Activated naive CD4-positive, alpha-beta T cell treated with anti-CD3 and anti-CD28 coated beads for 36 hours (primary cell): ENCODE results near the gene RAP1GDS1. TPM values are rescaled to one million over a fixed set of nuclear protein-coding genes. Genes with fewer than 3 reads are reported as not detected.
"Not testable (repeated sequence)": the region's sequence is repeated elsewhere in the genome, so short reads cannot be mapped to it uniquely, and the experiment has no call there.

Experiments used
- CTCF ChIA-PET: fragments of 350-600 bp; sonication (Branson Sonifier 250); formaldehyde crosslinking; loops from one replicate; lab custom pipeline; 2021; ENCODE audit warnings: antibody characterized with exemption; lab: Charles Lee
- DNase-seq: peaks from one replicate; pipeline ENCODE4 v3.0.0-alpha.2; 2020
- H3K27ac Mint-ChIP-seq: one replicate; pipeline ENCODE4 v1.8.0; 2021; ENCODE audit warnings: mild to moderate bottlenecking, mixed read lengths
- H3K27me3 Mint-ChIP-seq: one replicate; pipeline ENCODE4 v1.8.0; 2021; ENCODE audit warnings: low read depth, mixed read lengths
- H3K36me3 Mint-ChIP-seq: one replicate; pipeline ENCODE4 v1.8.0; 2021; ENCODE audit warnings: low read depth, mixed read lengths
- H3K4me1 Mint-ChIP-seq: one replicate; pipeline ENCODE4 v1.8.0; 2021; ENCODE audit warnings: low read depth, mixed read lengths
- H3K4me3 Mint-ChIP-seq: one replicate; pipeline ENCODE4 v1.8.0; 2021; ENCODE audit warnings: mild to moderate bottlenecking, moderate library complexity, mixed read lengths
- H3K9me3 Mint-ChIP-seq: one replicate; pipeline ENCODE4 v1.8.0; 2021; ENCODE audit warnings: mixed read lengths
- intact Hi-C: fragments of 100-400 bp; cut with micrococcal nuclease; formaldehyde crosslinking; loops from one replicate; pipeline ENCODE4 v1.15.1; 2023
- total RNA-seq, 2 experiments: library from RNA; stranded (reverse); gene quantifications; one replicate each; pipeline ENCODE4 v1.2.3, GENCODE V29; 2021

Gene RAP1GDS1
- total RNA-seq, 2 experiments from 2014 or later = 36.7 to 40.9 TPM

DNA sequence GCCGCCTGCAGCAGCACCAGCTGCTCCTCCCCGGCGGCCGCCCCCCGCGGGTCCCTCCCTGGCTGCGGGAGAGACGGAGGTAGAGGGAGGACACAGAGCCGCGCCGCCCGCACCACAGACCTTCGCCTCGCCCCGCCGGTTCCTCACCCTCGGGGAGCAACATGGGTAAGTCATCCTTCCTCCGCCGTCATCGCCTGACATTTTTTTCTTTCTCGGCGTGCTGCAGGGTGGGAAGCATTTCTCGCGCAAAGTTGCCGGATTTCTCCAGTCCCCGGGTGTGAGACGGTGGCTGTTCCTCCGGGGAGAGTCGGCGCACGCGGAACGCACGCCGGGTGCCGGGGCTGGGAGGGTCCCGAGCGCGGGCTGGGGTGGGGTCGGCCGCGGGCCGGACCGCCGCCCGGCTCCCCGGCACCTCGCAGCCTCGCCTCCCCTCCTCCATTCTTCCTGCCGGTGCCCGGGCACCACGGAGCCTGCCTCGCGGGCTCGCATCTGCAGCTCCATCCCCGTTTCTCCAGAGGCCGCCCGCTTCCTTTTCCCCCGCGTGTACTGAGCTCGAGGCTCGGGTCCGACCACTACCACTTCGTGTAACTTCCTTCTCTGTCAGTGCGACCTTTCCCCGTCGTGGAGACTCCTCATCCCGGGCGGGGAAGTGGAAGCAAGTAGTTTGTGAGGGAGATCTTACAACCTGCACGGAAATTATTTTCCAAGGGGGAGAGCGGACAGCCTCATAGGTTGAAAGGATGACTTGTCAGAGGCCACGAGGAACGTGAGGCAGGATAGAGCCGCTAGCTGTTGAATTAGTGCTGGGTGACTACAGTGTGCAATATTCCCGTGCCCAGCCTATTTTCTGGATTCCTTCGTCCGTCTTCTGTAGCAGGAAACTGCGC lies 464 bp downstream of the RAP1GDS1 start:
- no peaks in the 10 kb centered on the region for H3K27me3 Mint-ChIP-seq
- H3K36me3 Mint-ChIP-seq = peaks cover 1% of the 10 kb centered on the region
- H3K4me1 Mint-ChIP-seq = peaks cover 43% of the 10 kb centered on the region
- CTCF ChIA-PET = interaction anchor here (0.6 to 1.3 kb wide), 2 partner anchors 27 to 120 kb away, joined by 3 read pairs; no protein-coding TSS in a partner anchor
- H3K27ac Mint-ChIP-seq = peak overlapping the region; percentile 86
- H3K9me3 Mint-ChIP-seq = no peaks in the 10 kb centered on the region
- H3K4me3 Mint-ChIP-seq = peak overlapping the region; percentile 98
- intact Hi-C loops = loop anchor here (1.0 to 10.0 kb wide), 15 partner anchors 26 to 1686 kb away; partner anchors contain the start of genes ADH5, DNAJB14, METAP1 and STPG2
- DNase-seq = peak; percentile 73

DNA sequence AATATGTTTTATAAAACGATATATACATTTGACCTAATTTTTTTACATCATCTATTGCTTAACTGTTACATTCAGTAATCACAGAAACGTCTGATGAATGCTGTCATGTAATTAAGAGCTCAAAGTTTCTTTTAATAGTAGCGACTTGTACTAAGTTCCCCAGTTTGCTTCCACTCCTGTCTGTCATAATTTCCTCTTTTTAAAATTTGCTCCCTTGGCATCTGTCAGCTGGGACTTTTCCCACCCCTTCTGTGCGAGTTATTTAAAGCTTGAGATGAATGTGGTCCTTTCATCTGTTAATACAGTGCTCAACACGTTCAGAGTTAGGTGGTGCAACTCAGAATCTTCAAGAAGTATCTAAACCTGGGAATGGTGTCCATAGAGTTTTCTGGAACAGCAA lies 1.2 kb downstream of the RAP1GDS1 start:
- DNase-seq = peak; percentile 19
- intact Hi-C loops = loop anchor here (1.0 to 10.0 kb wide), 7 partner anchors 25 to 1685 kb away; partner anchors contain the start of genes DNAJB14, METAP1 and TRMT10A
- H3K9me3 Mint-ChIP-seq = peaks cover 2% of the 10 kb centered on the region
- H3K36me3 Mint-ChIP-seq = peaks cover 6% of the 10 kb centered on the region
- H3K27ac Mint-ChIP-seq = peak overlapping the region; percentile 86
- no peaks in the 10 kb centered on the region for H3K27me3 Mint-ChIP-seq
- H3K4me1 Mint-ChIP-seq = peaks cover 44% of the 10 kb centered on the region
- CTCF ChIA-PET = interaction anchor here (1.3 kb wide), 1 partner anchor 120 kb away, joined by 3 read pairs; no protein-coding TSS in a partner anchor
- peak overlapping the region; percentile 98 for H3K4me3 Mint-ChIP-seq

DNA sequence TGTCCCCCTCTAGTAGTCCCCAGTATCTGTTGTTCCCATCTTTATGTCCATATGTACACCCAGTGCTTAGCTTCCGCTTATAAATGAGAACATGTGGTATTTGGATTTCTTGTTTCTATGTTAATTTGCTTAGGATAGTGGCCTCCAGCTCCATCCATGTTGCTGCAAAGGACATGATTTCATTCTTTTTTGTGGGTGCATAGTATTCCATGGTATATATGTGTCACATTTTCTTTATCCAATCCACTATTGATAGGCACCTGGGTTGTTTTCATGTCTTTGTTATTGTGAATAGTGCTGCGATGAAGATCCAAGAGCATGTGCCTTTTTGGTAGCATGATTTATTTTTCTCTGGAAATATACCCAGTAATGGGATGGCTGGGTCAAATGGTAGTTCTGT lies 6.3 kb downstream of the RAP1GDS1 start:
- intact Hi-C loops = loop anchor here (10.0 kb wide), 1 partner anchor 787 kb away; no protein-coding TSS in a partner anchor
- H3K4me3 Mint-ChIP-seq = no peak overlapping the region
- peaks cover 29% of the 10 kb centered on the region for H3K36me3 Mint-ChIP-seq
- CTCF ChIA-PET = no interaction called here
- H3K4me1 Mint-ChIP-seq = peaks cover 41% of the 10 kb centered on the region
- DNase-seq = no peak
- H3K27me3 Mint-ChIP-seq = no peaks in the 10 kb centered on the region
- H3K27ac Mint-ChIP-seq = no peak overlapping the region
- peaks cover 9% of the 10 kb centered on the region for H3K9me3 Mint-ChIP-seq

DNA sequence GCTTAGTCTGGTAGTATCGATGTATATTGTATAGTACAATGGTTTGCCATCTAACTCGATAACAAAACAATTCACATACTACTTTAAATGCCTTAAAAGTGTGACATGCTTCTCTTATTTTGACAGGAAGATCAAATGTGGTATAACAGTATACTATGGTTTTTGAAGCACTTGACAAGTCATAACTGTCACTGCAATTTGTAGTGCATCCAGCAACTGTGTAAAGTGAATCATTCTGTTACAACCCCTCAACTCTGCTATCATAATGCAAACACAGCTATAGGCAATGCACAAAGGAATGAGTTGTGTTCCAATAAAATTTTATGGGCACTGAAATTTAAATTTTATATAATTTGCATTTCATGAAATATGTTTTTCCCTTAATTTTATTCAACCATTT lies 14.0 kb downstream of the RAP1GDS1 start:
- Mint-ChIP-seq H3K36me3 (peaks cover 27% of the 10 kb centered on the region), H3K27ac (no peak overlapping the region), H3K9me3 (peaks cover 13% of the 10 kb centered on the region), H3K4me3 (no peak overlapping the region), H3K4me1 (peaks cover 12% of the 10 kb centered on the region), H3K27me3 (no peaks in the 10 kb centered on the region)
- CTCF ChIA-PET = no interaction called here
- no peak for DNase-seq
- intact Hi-C loops = no loop called here

DNA sequence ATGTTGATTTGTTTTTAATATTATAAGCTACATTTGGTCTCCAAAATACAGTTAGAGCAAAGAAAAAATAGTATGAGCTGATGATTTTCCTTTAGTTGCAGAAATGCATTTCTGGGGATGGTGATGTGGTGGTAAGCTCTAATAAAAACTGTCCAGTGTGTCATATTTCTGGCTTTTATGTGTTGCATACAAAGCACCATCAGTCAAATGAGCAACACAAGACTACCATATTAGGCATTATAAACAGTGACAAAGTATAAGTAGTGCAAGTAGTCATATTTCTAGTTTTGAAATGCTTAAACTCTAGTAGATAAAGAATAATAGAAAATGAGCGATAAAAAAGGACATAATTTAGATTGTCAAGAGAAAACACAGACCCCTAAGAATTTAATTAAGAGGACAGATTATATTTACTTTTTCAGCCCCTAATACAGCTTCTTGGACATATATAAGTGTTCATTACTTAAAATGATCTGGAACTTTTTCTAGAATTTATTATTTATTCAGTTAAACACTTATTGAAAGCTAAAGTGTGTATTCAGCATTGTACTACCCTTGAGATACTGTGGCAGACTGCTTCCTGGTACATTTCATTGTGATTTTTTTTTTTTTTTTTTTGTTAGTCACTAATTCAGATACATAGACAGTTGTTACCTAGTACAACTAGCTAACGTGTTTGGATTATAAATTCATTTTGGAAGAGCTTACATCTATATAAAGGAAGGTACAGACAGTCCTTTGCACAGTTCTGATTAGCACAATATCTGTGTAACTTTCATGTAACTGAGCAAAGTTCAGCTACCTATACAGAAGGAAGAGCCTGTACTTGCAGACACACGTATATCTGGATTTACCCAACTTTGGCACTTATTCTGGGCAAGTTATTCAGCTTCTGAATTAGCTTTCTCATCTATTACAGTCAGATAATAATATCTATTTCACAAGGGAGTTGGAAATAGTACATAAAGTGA lies 22.3 kb downstream of the RAP1GDS1 start:
- peaks cover 34% of the 10 kb centered on the region for H3K4me1 Mint-ChIP-seq
- intact Hi-C loops = no loop called here
- DNase-seq = no peak
- CTCF ChIA-PET = interaction anchor here (1.5 kb wide), 1 partner anchor 14 kb away, joined by 7 read pairs; no protein-coding TSS in a partner anchor
- peaks cover 8% of the 10 kb centered on the region for H3K9me3 Mint-ChIP-seq
- no peak overlapping the region for H3K4me3 Mint-ChIP-seq
- H3K27ac Mint-ChIP-seq = no peak overlapping the region
- no peaks in the 10 kb centered on the region for H3K27me3 Mint-ChIP-seq
- H3K36me3 Mint-ChIP-seq = peaks cover 6% of the 10 kb centered on the region

DNA sequence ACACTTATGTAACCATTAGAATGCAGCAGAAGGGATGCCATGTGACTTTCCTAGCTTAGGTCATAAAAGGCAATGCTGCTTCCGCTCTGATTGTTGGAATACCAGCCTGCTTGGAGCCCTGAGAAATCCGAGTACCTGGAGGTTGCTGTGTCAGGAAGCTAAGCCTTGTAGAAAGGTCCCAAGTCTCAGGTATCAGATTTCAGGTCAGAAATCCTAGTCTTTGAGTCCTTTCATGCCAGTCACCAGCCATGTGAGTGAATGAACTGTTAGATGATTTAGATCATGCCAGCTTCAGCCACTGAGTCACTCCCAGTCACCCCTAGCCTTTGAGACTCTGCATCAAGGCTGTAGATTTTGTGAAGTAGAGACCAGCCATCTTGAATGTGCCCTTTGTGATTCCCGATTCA lies 23.5 kb downstream of the RAP1GDS1 start:
- no peaks in the 10 kb centered on the region for H3K27me3 Mint-ChIP-seq
- H3K9me3 Mint-ChIP-seq = peaks cover 7% of the 10 kb centered on the region
- no peak overlapping the region for H3K4me3 Mint-ChIP-seq
- no peak for DNase-seq
- intact Hi-C loops = no loop called here
- CTCF ChIA-PET = no interaction called here
- H3K27ac Mint-ChIP-seq = no peak overlapping the region
- H3K36me3 Mint-ChIP-seq = peaks cover 6% of the 10 kb centered on the region
- peaks cover 43% of the 10 kb centered on the region for H3K4me1 Mint-ChIP-seq

DNA sequence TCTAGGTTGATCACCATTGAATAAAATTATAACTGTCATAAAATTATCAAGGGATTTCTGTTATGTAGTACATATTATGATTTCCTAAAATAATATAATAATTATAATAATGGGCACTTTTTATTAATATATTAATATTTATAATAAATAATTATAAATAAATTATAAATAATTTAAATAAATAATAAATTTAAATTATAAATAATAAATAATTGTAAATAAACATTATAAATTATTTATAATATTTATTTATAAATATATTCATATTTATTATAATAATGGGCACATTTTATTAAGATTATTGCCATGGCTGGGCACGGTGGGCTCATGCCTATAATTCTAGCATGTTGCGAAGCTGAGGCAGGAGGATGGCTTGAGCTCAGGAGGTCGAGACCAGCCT lies 24.5 kb downstream of the RAP1GDS1 start:
- CTCF ChIA-PET = no interaction called here
- Mint-ChIP-seq H3K27ac (no peak overlapping the region), H3K4me1 (peaks cover 53% of the 10 kb centered on the region), H3K4me3 (no peak overlapping the region), H3K27me3 (no peaks in the 10 kb centered on the region), H3K36me3 (peaks cover 3% of the 10 kb centered on the region), H3K9me3 (peaks cover 4% of the 10 kb centered on the region)
- intact Hi-C loops = no loop called here
- no peak for DNase-seq

DNA sequence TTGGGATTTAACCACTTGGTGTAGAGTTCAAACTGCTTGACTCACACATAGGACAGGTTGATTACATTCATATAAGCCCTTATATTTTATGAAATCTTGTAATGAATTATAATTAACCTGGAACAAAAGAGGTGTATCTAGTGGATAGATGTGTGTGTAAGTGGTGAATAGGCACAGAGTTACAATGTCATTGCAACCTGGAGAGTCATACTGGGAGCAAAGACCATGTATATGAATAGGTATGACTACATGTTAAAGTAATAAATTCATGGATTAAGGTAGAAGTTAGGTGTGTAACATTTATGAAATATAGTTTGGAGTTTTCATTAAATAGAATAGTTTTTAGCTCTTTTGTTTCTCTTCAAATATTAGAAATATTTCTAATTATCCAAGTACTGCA lies 26.1 kb downstream of the RAP1GDS1 start:
- no peaks in the 10 kb centered on the region for H3K27me3 Mint-ChIP-seq
- H3K4me1 Mint-ChIP-seq = peaks cover 43% of the 10 kb centered on the region
- intact Hi-C loops = loop anchor here (1.0 kb wide), 1 partner anchor 25 kb away; no protein-coding TSS in a partner anchor
- DNase-seq = no peak
- H3K9me3 Mint-ChIP-seq = no peaks in the 10 kb centered on the region
- H3K36me3 Mint-ChIP-seq = no peaks in the 10 kb centered on the region
- H3K4me3 Mint-ChIP-seq = no peak overlapping the region
- H3K27ac Mint-ChIP-seq = no peak overlapping the region
- CTCF ChIA-PET = no interaction called here

DNA sequence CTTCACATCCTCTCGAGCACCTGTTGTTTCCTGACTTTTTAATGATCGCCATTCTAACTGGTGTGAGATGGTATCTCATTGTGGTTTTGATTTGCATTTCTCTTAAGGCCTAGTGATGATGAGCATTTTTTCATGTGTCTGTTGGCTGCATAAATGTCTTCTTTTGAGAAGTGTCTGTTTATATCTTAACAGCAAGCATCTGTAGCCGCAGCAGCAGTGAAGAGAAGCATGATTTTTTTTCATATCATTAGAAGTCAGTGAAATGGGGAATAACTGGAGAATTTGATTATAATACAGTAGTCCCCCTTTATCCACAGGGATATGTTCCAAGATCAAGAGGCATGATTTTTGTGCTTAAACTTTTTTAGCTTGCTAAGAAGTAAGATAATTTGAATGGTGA lies 27.5 kb downstream of the RAP1GDS1 start:
- H3K36me3 Mint-ChIP-seq, H3K9me3 Mint-ChIP-seq, H3K27ac Mint-ChIP-seq, DNase-seq, H3K27me3 Mint-ChIP-seq, intact Hi-C loops: not testable (repeated sequence)
- Mint-ChIP-seq H3K4me3 (peak overlapping the region; percentile 35), H3K4me1 (peaks cover 39% of the 10 kb centered on the region)
- CTCF ChIA-PET = interaction anchor here (0.7 kb wide), 1 partner anchor 28 kb away, joined by 3 read pairs; the partner anchor contains the start of gene RAP1GDS1

DNA sequence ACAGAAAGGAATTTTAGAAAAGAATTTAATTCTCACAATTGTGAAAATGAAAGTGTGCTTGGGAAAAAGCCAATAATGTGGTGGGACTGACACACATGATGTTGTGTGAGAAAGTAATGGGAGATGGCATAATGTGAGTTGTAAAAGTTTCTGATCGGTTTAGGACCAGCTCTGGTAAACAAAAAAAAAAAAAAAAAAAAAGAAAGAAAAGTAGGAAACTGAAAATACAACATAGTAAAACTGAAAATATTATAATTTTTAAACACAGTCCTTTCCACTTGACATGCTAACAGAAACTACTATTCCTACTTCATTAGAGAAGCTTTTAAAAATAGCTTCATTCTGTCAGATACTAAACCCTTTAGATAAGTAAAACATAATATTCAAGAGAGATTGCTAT lies 28.2 kb downstream of the RAP1GDS1 start:
- CTCF ChIA-PET = interaction anchor here (0.7 kb wide), 3 partner anchors 8 to 101 kb away, joined by 3 to 4 read pairs (median 3); partner anchors contain the start of gene RAP1GDS1
- H3K4me3 Mint-ChIP-seq = no peak overlapping the region
- no peaks in the 10 kb centered on the region for H3K9me3 Mint-ChIP-seq
- H3K4me1 Mint-ChIP-seq = peaks cover 37% of the 10 kb centered on the region
- intact Hi-C loops = no loop called here
- DNase-seq = no peak
- H3K36me3 Mint-ChIP-seq = peaks cover 9% of the 10 kb centered on the region
- H3K27me3 Mint-ChIP-seq = no peaks in the 10 kb centered on the region
- peak overlapping the region; percentile 36 for H3K27ac Mint-ChIP-seq

DNA sequence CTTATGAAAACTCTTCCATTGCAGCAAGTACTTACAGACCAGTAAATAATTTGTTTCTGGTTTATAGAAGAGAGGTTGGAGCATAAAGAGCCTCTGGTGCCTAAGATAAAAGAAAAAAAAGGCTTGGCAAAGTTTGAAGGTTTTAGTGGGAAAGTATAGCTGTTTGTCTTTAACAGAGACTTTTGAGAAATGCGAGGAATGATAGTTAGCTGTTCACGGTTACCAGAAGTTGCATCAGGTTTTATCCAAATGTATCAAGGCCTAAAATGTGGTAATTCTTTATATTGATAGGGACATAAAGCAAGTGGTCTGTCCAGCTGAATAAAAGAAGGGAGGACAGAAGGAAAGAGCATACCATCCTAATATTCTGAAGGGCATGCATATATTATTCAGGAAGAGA lies 29.3 kb downstream of the RAP1GDS1 start:
- H3K4me3 Mint-ChIP-seq = no peak overlapping the region
- no peak overlapping the region for H3K27ac Mint-ChIP-seq
- no peaks in the 10 kb centered on the region for H3K27me3 Mint-ChIP-seq
- H3K9me3 Mint-ChIP-seq = no peaks in the 10 kb centered on the region
- peaks cover 33% of the 10 kb centered on the region for H3K4me1 Mint-ChIP-seq
- intact Hi-C loops = no loop called here
- DNase-seq = no peak
- peaks cover 14% of the 10 kb centered on the region for H3K36me3 Mint-ChIP-seq
- CTCF ChIA-PET = interaction anchor here (0.6 kb wide), 1 partner anchor 190 kb away, joined by 5 read pairs; no protein-coding TSS in a partner anchor
